Lower leg skin (tissue), 3 donors: Measurements from ENCODE around the gene PALLD.

Source experiments
- POLR2A ChIP-seq, 2 donors: fragments of 450-650 bp; IDR thresholded peaks; one replicate each; pipeline ENCODE4 v1.6.1; 2016 to 2017; ENCODE audit warnings: antibody characterized with exemption in 2 of 2, mild to moderate bottlenecking in 1 of 2, moderate library complexity in 1 of 2
- TF ChIP-seq, protein P1 (sequence below), 3 donors: fragments of 450-650 bp; IDR thresholded peaks; one replicate each; pipeline ENCODE4 v1.5.1; 2016; ENCODE audit warnings: antibody characterized with exemption in 3 of 3, mild to moderate bottlenecking in 3 of 3, moderate library complexity in 2 of 3

- TF ChIP-seq, protein P1, sequence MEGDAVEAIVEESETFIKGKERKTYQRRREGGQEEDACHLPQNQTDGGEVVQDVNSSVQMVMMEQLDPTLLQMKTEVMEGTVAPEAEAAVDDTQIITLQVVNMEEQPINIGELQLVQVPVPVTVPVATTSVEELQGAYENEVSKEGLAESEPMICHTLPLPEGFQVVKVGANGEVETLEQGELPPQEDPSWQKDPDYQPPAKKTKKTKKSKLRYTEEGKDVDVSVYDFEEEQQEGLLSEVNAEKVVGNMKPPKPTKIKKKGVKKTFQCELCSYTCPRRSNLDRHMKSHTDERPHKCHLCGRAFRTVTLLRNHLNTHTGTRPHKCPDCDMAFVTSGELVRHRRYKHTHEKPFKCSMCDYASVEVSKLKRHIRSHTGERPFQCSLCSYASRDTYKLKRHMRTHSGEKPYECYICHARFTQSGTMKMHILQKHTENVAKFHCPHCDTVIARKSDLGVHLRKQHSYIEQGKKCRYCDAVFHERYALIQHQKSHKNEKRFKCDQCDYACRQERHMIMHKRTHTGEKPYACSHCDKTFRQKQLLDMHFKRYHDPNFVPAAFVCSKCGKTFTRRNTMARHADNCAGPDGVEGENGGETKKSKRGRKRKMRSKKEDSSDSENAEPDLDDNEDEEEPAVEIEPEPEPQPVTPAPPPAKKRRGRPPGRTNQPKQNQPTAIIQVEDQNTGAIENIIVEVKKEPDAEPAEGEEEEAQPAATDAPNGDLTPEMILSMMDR (IDR thresholded peaks at IDR 0.05), result no peak
- no peak for TF ChIP-seq POLR2A (IDR thresholded peaks at IDR 0.05)
Measured at GRCh38 chr4:168892475-168892874, 395.6 kb downstream of the PALLD start.
